ENCODE data around the gene SEMA7A. TPM values are rescaled to one million over a fixed set of nuclear protein-coding genes. Genes with fewer than 3 reads are reported as not detected.
A peak's percentile ranks its signal among the peaks of the same experiment; 100 is the strongest.

Gene SEMA7A
- total and polyA plus RNA-seq, 4 donors, result 4.2 to 15.0 (median 6.8) TPM

DNA sequence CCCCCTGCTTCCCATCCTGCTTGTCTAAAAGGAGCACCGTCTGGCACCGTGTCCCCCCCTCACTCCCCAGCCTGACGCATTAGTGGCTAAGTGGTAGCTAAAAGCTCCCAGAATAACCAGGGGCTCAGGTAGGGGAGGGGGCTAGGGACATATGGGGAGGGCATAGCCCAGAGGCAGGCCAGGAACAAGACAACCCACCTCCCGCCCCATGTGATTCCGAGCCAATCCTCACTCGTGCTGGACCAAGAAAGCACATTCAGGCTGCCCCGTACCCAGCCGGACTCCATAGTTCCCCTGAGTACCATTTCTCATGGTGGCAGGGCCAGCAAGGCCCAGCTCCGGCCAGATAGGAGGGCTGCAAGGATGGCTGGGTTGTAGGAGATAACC is 11.5 kb downstream of the SEMA7A start:
- Histone ChIP-seq H3K9ac (ENCODE audit: insufficient read depth in 1 of 2, low read length in 2 of 2) (no peak overlapping the region), H3K4me3 (no peak overlapping the region), H3K27me3 (ENCODE audit: control insufficient read depth in 3 of 3, insufficient read depth in 3 of 3, low read length in 2 of 3) (no peaks in the 10 kb centered on the region), H3K4me1 (ENCODE audit: control insufficient read depth in 5 of 5, insufficient read depth in 5 of 5, low read length in 5 of 5) (peaks cover 0 to 18% (median 0%) of the 10 kb centered on the region in 5 donors), H3K36me3 (ENCODE audit: control insufficient read depth in 4 of 4, insufficient read depth in 4 of 4, low read length in 4 of 4) (peaks cover 0 to 4% (median 0%) of the 10 kb centered on the region in 4 donors), H3K9me3 (ENCODE audit: control insufficient read depth in 4 of 4, insufficient read depth in 3 of 4, low read length in 3 of 4) (no peaks in the 10 kb centered on the region), H3K27ac (ENCODE audit: low read depth in 1 of 2, low read length in 1 of 2) (peak overlapping the region in 1 of 2 donors; percentile 23)
- DNase-seq, result no peak
- WGBS, 2 donors, result 88 to 89% methylated on average over 9 of the region's 9 CpGs
- no peak for ATAC-seq (ENCODE audit: insufficient read depth, low FRiP score)
- TF ChIP-seq, protein P1, sequence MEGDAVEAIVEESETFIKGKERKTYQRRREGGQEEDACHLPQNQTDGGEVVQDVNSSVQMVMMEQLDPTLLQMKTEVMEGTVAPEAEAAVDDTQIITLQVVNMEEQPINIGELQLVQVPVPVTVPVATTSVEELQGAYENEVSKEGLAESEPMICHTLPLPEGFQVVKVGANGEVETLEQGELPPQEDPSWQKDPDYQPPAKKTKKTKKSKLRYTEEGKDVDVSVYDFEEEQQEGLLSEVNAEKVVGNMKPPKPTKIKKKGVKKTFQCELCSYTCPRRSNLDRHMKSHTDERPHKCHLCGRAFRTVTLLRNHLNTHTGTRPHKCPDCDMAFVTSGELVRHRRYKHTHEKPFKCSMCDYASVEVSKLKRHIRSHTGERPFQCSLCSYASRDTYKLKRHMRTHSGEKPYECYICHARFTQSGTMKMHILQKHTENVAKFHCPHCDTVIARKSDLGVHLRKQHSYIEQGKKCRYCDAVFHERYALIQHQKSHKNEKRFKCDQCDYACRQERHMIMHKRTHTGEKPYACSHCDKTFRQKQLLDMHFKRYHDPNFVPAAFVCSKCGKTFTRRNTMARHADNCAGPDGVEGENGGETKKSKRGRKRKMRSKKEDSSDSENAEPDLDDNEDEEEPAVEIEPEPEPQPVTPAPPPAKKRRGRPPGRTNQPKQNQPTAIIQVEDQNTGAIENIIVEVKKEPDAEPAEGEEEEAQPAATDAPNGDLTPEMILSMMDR (IDR thresholded peaks at IDR 0.05; ENCODE audit: control extremely low read depth, extremely low read depth), result no peak

DNA sequence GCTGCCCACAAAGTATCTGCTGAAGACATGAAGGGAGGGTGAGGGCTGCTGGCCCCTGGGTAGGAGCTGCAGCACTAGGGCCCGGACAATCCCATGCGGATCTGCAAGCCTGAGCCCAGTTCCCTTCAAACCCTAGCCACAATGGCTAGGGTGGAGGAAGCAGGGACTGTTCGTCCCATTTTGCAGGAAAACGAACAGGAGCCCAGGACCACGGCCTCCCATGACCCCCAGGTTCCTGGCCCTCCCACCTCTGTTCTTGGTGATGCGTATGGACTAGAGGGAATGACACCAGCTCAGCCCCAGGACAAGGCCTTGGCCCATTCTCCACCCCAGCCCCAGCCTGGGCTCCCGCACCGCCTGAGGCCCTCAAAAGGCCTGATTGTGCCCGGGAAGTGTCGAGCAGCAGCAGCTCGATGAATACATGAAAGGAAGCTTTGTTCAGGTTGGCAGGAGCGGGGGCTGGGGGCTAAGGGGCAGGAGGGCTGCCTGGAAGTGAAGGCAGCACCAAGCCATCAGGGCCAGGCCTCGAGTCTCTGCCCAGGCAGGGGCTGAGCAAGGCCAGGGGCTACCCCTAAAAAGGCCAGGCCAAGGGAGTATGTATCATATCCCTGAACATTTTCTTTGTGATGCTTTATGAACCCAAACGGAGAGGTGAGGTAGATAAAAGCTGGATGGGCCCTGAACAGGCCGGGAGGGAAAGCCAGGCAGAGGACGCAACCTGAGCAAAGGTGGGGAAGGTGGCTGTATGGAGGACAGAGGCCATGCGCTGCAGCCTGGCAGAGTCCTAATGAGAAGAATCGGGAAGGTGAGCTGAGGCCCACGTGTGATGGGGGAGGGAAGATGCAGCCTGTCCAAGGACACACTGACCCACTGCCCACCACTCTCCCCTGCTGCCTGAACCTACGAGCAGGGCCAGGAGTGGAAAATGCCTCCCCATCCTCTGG is 12.2 kb downstream of the SEMA7A start:
- ATAC-seq (ENCODE audit: insufficient read depth, low FRiP score) (no peak), DNase-seq (peak in 1 of 3 donors; percentile 38)
- Histone ChIP-seq H3K4me1 (ENCODE audit: control insufficient read depth in 5 of 5, insufficient read depth in 5 of 5, low read length in 5 of 5) (peaks cover 0 to 18% (median 0%) of the 10 kb centered on the region in 5 donors), H3K4me3 (no peak overlapping the region), H3K9ac (ENCODE audit: insufficient read depth in 1 of 2, low read length in 2 of 2) (no peak overlapping the region), H3K9me3 (ENCODE audit: control insufficient read depth in 4 of 4, insufficient read depth in 3 of 4, low read length in 3 of 4) (no peaks in the 10 kb centered on the region), H3K27me3 (ENCODE audit: control insufficient read depth in 3 of 3, insufficient read depth in 3 of 3, low read length in 2 of 3) (no peaks in the 10 kb centered on the region), H3K27ac (ENCODE audit: low read depth in 1 of 2, low read length in 1 of 2) (no peak overlapping the region), H3K36me3 (ENCODE audit: control insufficient read depth in 4 of 4, insufficient read depth in 4 of 4, low read length in 4 of 4) (peaks cover 0 to 7% (median 0%) of the 10 kb centered on the region in 4 donors)
- TF ChIP-seq, protein P1 (IDR thresholded peaks at IDR 0.05; ENCODE audit: control extremely low read depth, extremely low read depth), result no peak
- 93 to 96% methylated on average over 20 of the region's 20 CpGs for WGBS, 2 donors

DNA sequence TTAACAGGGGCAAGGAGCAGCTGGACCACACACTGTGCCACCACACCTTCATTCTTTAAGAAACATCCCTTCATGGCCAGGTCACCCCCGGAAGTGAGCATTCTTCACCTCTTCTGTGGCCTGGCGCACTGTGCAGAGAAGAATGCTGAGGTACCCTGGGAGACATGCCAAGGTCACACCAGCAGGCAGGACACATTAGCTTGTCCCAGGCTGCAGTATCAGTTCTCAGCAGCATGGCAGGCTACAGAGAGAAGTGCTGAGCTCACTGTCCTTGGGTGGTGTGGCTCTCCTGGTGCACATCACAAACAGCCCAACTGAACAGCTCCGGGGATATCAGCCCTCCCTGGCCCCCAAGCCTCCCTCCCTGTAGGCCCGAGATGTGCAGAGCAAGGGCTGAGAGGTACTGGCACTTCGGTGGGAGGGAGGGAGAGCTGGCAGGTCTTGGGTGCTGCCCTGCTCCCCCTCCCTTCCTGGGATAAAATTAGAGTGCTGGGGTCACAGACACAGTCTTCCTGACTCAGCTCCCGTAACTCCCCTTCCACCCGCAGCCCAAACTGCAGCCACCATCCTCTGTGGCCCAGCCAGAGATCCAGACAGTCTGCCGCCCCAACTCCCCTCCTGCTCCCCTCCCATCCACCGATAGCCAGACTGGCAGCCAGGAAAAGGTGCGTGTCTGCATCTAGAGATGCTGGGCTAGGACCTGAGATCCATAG is 13.4 kb downstream of the SEMA7A start:
- Histone ChIP-seq H3K27ac (ENCODE audit: low read depth in 1 of 2, low read length in 1 of 2) (no peak overlapping the region), H3K4me3 (no peak overlapping the region), H3K9ac (ENCODE audit: insufficient read depth in 1 of 2, low read length in 2 of 2) (peak overlapping the region in 1 of 2 donors; percentile 5), H3K36me3 (ENCODE audit: control insufficient read depth in 4 of 4, insufficient read depth in 4 of 4, low read length in 4 of 4) (peaks cover 0 to 7% (median 0%) of the 10 kb centered on the region in 4 donors), H3K27me3 (ENCODE audit: control insufficient read depth in 3 of 3, insufficient read depth in 3 of 3, low read length in 2 of 3) (no peaks in the 10 kb centered on the region), H3K4me1 (ENCODE audit: control insufficient read depth in 5 of 5, insufficient read depth in 5 of 5, low read length in 5 of 5) (peaks cover 0 to 18% (median 0%) of the 10 kb centered on the region in 5 donors), H3K9me3 (ENCODE audit: control insufficient read depth in 4 of 4, insufficient read depth in 3 of 4, low read length in 3 of 4) (no peaks in the 10 kb centered on the region)
- ATAC-seq (ENCODE audit: insufficient read depth, low FRiP score), result no peak
- WGBS, 2 donors, result 74 to 88% methylated on average over 10 of the region's 10 CpGs
- no peak for DNase-seq
- TF ChIP-seq, protein P1 (IDR thresholded peaks at IDR 0.05; ENCODE audit: control extremely low read depth, extremely low read depth), result no peak
